ENCODE data around the gene PRKCB. TPM values are rescaled to one million over a fixed set of nuclear protein-coding genes. Genes with fewer than 3 reads are reported as not detected.

Gene PRKCB
- total and polyA plus RNA-seq, 2 of the 8 experiments (the other 6 are each of a cell fraction or from before 2014, with no cell fraction given) = 7.1 to 12.1 TPM

GRCh38 chr16:24216961-24217360, 381.2 kb downstream of the PRKCB start:
- Histone ChIP-seq H3K27me3 (replicated peaks in 1 of 4; ENCODE audit: control insufficient read depth in 3 of 4, extremely low read depth in 1 of 4, insufficient read depth in 3 of 4, low read length in 3 of 4) (no peaks in the 10 kb centered on the region; a peak in 1 of 7 replicates), H3K4me3 (ENCODE audit: extremely low read depth in 1 of 4, insufficient read depth in 2 of 4, low read depth in 3 of 4, low read length in 4 of 4) (no peak overlapping the region), H3K4me1 (replicated peaks in 1 of 4; ENCODE audit: control insufficient read depth in 3 of 4, insufficient read depth in 4 of 4, low read length in 3 of 4) (peaks cover 0 to 2% (median 0%) of the 10 kb centered on the region in 4 experiments; a peak in 1 of 7 replicates), H3K23me2 (ENCODE audit: low read depth, low read length) (no peaks in the 10 kb centered on the region), H3K4ac (replicated peaks; ENCODE audit: insufficient read length, low read depth, low read length) (no peak overlapping the region), H4K91ac (replicated peaks; ENCODE audit: insufficient read length, low read length) (no peak overlapping the region), H4K5ac (ENCODE audit: insufficient read length, low read depth, low read length) (no peak overlapping the region), H2BK5ac (ENCODE audit: low read depth, low read length) (no peak overlapping the region), H3K9ac (replicated peaks in 1 of 4; ENCODE audit: extremely low read depth in 1 of 4, low read depth in 3 of 4, low read length in 3 of 4) (no peak overlapping the region), H3K23ac (ENCODE audit: insufficient read length) (no peak overlapping the region), H3K56ac (replicated peaks; ENCODE audit: insufficient read length, low read depth, low read length) (no peak overlapping the region), H2BK20ac (ENCODE audit: low read length) (no peak overlapping the region), H3K79me2 (ENCODE audit: control insufficient read depth in 1 of 2, insufficient read depth in 2 of 2, low read length in 2 of 2) (no peaks in the 10 kb centered on the region), H3K27ac (ENCODE audit: low read depth, low read length) (no peak overlapping the region), H2BK12ac (ENCODE audit: low read depth, low read length) (no peak overlapping the region), H4K8ac (ENCODE audit: extremely low read depth, insufficient read depth, low read length) (no peak overlapping the region), H2BK120ac (replicated peaks; ENCODE audit: low read depth, low read length) (no peak overlapping the region), H3K36me3 (ENCODE audit: control insufficient read depth in 2 of 4, insufficient read depth in 4 of 4, low read length in 3 of 4) (no peaks in the 10 kb centered on the region), H2BK15ac (ENCODE audit: low read length) (no peak overlapping the region), H4K20me1 (replicated peaks in 1 of 2; ENCODE audit: control insufficient read depth in 1 of 2, insufficient read depth in 2 of 2, low read length in 2 of 2) (no peaks in the 10 kb centered on the region), H2AFZ (ENCODE audit: low read length) (no peak overlapping the region), H2AK5ac (ENCODE audit: low read depth, low read length) (no peak overlapping the region), H3K14ac (ENCODE audit: insufficient read length) (no peak overlapping the region), H3K79me1 (ENCODE audit: low read depth, low read length) (no peaks in the 10 kb centered on the region), H3K9me3 (ENCODE audit: insufficient read depth in 2 of 2, low read depth in 1 of 2, low read length in 1 of 2) (no peaks in the 10 kb centered on the region), H3K18ac (ENCODE audit: extremely low read depth, low read length) (no peak overlapping the region), H3K4me2 (ENCODE audit: insufficient read depth in 1 of 2, low read depth in 2 of 2, low read length in 2 of 2) (no peak overlapping the region)
- DNase-seq (ENCODE audit: low read depth in 1 of 2, low spot score in 2 of 2) (no peak), FAIRE-seq (no peak)
- ChIA-PET CTCF (ENCODE audit: partially characterized antibody) (interaction anchor here (0.5 to 2.5 kb wide), 5 partner anchors 9 to 449 kb away, joined by 3 to 7 read pairs (median 3); no protein-coding TSS in a partner anchor), POLR2A (ENCODE audit: partially characterized antibody) (no interaction called here)
- no peak for TF ChIP-seq YY1 (IDR thresholded peaks at IDR 0.05; ENCODE audit: low read depth, low read length)
- no peak for TF ChIP-seq EGR1 (IDR thresholded peaks at IDR 0.05; ENCODE audit: borderline replicate concordance, low read depth, low read length)
- TF ChIP-seq, protein P1, sequence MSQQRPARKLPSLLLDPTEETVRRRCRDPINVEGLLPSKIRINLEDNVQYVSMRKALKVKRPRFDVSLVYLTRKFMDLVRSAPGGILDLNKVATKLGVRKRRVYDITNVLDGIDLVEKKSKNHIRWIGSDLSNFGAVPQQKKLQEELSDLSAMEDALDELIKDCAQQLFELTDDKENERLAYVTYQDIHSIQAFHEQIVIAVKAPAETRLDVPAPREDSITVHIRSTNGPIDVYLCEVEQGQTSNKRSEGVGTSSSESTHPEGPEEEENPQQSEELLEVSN (IDR thresholded peaks at IDR 0.05) = no peak
- no peak for TF ChIP-seq BCL11A (IDR thresholded peaks at IDR 0.05; ENCODE audit: low read depth in 2 of 2, low read length in 2 of 2)
- no peak for TF ChIP-seq POLR2AphosphoS5 (IDR thresholded peaks at IDR 0.05; ENCODE audit: low read depth, low read length)
- no peak for TF ChIP-seq USF2 (IDR thresholded peaks at IDR 0.05; ENCODE audit: low read length)
- no peak for TF ChIP-seq CBX8 (IDR thresholded peaks at IDR 0.05; ENCODE audit: borderline replicate concordance, low read depth, low read length)
- no peak for TF ChIP-seq CTBP2 (IDR thresholded peaks at IDR 0.05; ENCODE audit: borderline replicate concordance, insufficient read depth, insufficient read length, low read length)
- TF ChIP-seq SIX5 (IDR thresholded peaks at IDR 0.05; ENCODE audit: low read depth, low read length) = no peak
- TF ChIP-seq GTF2F1 (IDR thresholded peaks at IDR 0.05; ENCODE audit: borderline replicate concordance, low read depth, low read length) = no peak
- TF ChIP-seq, protein P2, sequence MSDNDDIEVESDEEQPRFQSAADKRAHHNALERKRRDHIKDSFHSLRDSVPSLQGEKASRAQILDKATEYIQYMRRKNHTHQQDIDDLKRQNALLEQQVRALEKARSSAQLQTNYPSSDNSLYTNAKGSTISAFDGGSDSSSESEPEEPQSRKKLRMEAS (IDR thresholded peaks at IDR 0.05) = no peak
- TF ChIP-seq POU5F1 (IDR thresholded peaks at IDR 0.05; ENCODE audit: low read depth, low read length) = no peak
- TF ChIP-seq CEBPB (IDR thresholded peaks at IDR 0.05; ENCODE audit: low read depth, low read length) = no peak
- no peak for TF ChIP-seq SIRT6 (IDR thresholded peaks at IDR 0.05; ENCODE audit: low read length)
